SK-N-SH (cell line): Measurements from ENCODE around the gene CHST13. TPM values are rescaled to one million over a fixed set of nuclear protein-coding genes. Genes with fewer than 3 reads are reported as not detected.

Experiments used
- CTCF ChIA-PET: fragments of 300-600, 350-600 bp; formaldehyde crosslinking; extraction: SDS; loops from one replicate; lab custom pipeline; 2021; lab: Yijun Ruan, JAX
- POLR2A ChIA-PET: fragments of 350-600 bp; sonication (Branson Sonifier 250); formaldehyde crosslinking; extraction: SDS; loops from one replicate; lab custom pipeline; 2020; ENCODE audit warnings: antibody characterized with exemption, inconsistent platforms; lab: Yijun Ruan, JAX
- DNase-seq: peaks from one replicate; pipeline ENCODE4 v3.0.0; 2012
- H2AFZ ChIP-seq: fragments of 200-600 bp; sonication (generic); 2 replicates; pipeline ENCODE4 v1.8.1; 2016; ENCODE audit warnings: antibody characterized with exemption, mild to moderate bottlenecking, low read depth
- H3F3A ChIP-seq: fragments of 200-600 bp; sonication (generic); replicated peaks from 2 replicates; pipeline ENCODE3; 2016; ENCODE audit warnings: antibody characterized with exemption, mild to moderate bottlenecking; ENCODE audit not compliant: insufficient read depth
- H3K27ac ChIP-seq, 2 experiments: fragments of 200-500 bp in 1 of 2; fragments of 200-600 bp in 1 of 2; sonication (Bioruptor generic) in 1 of 2; sonication (generic), shearing (Covaris generic) in 1 of 2; 2 replicates each; pipeline versions ENCODE4 v1.5.1 to v1.6.1; 2014 to 2016; ENCODE audit warnings: low read depth in 2 of 2, inconsistent platforms in 1 of 2, low read length in 1 of 2, mild to moderate bottlenecking in 1 of 2, mixed read lengths in 1 of 2
- H3K27me3 ChIP-seq: fragments of 200-600 bp; sonication (generic), shearing (Covaris generic); 2 replicates; pipeline ENCODE4 v1.6.1; 2016; ENCODE audit warnings: mixed run types; ENCODE audit not compliant: insufficient read depth
- H3K36me3 ChIP-seq, 2 experiments: fragments of 200-500 bp in 1 of 2; fragments of 200-600 bp in 1 of 2; sonication (Bioruptor generic) in 1 of 2; sonication (generic) in 1 of 2; replicated peaks in 1 of 2; 2 replicates each; pipeline versions ENCODE3 to v1.5.1; 2014 to 2016; ENCODE audit warnings: low read length in 1 of 2, mild to moderate bottlenecking in 1 of 2; ENCODE audit not compliant: insufficient read depth in 2 of 2, control insufficient read depth in 1 of 2
- H3K4me1 ChIP-seq, 2 experiments: fragments of 200-500 bp in 1 of 2; fragments of 200-600 bp in 1 of 2; sonication (Bioruptor generic) in 1 of 2; sonication (generic), shearing (Covaris generic) in 1 of 2; 2 replicates each; pipeline versions ENCODE4 v1.5.1 to v1.6.1; 2014 to 2016; ENCODE audit warnings: low read depth in 1 of 2, low read length in 1 of 2, mixed run types in 1 of 2; ENCODE audit not compliant: insufficient read depth in 2 of 2, control insufficient read depth in 1 of 2
- H3K4me2 ChIP-seq: fragments of 200-600 bp; sonication (generic), shearing (Covaris generic); 2 replicates; pipeline ENCODE4 v1.6.1; 2017; ENCODE audit warnings: mixed run types
- H3K4me3 ChIP-seq, 2 experiments: fragments of 200-500 bp in 1 of 2; fragments of 200-600 bp in 1 of 2; sonication (Bioruptor generic) in 1 of 2; sonication (generic), shearing (Covaris generic) in 1 of 2; 2 replicates each; pipeline versions ENCODE4 v1.5.1 to v1.8.1; 2014 to 2016; ENCODE audit warnings: low read depth in 2 of 2, inconsistent platforms in 1 of 2, low read length in 1 of 2, mild to moderate bottlenecking in 1 of 2, mixed read lengths in 1 of 2, moderate library complexity in 1 of 2
- H3K79me2 ChIP-seq: fragments of 200-600 bp; sonication (generic); 2 replicates; pipeline ENCODE4 v1.8.1; 2017; ENCODE audit warnings: mild to moderate bottlenecking; ENCODE audit not compliant: insufficient read depth
- H3K9ac ChIP-seq: fragments of 200-600 bp; sonication (generic); 2 replicates; pipeline ENCODE4 v1.6.1; 2017; ENCODE audit warnings: mixed run types
- H3K9me2 ChIP-seq: fragments of 200-600 bp; sonication (generic); 2 replicates; pipeline ENCODE4 v1.6.1; 2017; ENCODE audit warnings: mixed run types
- H3K9me3 ChIP-seq: fragments of 200-600 bp; sonication (generic); 2 replicates; pipeline ENCODE4 v1.6.1; 2017; ENCODE audit warnings: mixed run types, mild to moderate bottlenecking, moderate library complexity
- H4K20me1 ChIP-seq: fragments of 200-600 bp; sonication (generic); 2 replicates; pipeline ENCODE4 v1.6.1; 2017; ENCODE audit warnings: mild to moderate bottlenecking, mixed run types; ENCODE audit not compliant: insufficient read depth
- CHD2 ChIP-seq: fragments of 150-350 bp; IDR thresholded peaks from 2 replicates; pipeline ENCODE4 v1.6.1; 2018; ENCODE audit warnings: low read length; ENCODE audit not compliant: partially characterized antibody
- EZH2phosphoT487 ChIP-seq: fragments of 200-600 bp; sonication (generic); IDR thresholded peaks from 2 replicates; pipeline ENCODE4 v1.6.1; 2017; ENCODE audit warnings: low read depth, mixed run types, mild to moderate bottlenecking, antibody characterized with exemption, moderate library complexity, borderline replicate concordance
- IRF3 ChIP-seq: fragments of 150-350 bp; IDR thresholded peaks from 2 replicates; pipeline ENCODE4 v1.6.1; 2016; ENCODE audit warnings: mild to moderate bottlenecking, low read depth, low read length
- JUND ChIP-seq: IDR thresholded peaks from 2 replicates; pipeline ENCODE4 v1.4.0; 2012
- MEF2A ChIP-seq: IDR thresholded peaks from 2 replicates; pipeline ENCODE4 v1.4.0; 2012; ENCODE audit warnings: low read depth, borderline replicate concordance
- NFIC ChIP-seq: IDR thresholded peaks from 2 replicates; pipeline ENCODE4 v1.4.0; 2012; ENCODE audit warnings: borderline replicate concordance
- NRF1 ChIP-seq: IDR thresholded peaks from 2 replicates; pipeline ENCODE4 v1.6.1; 2012; ENCODE audit warnings: low read depth, mild to moderate bottlenecking, low read length
- PBX3 ChIP-seq: IDR thresholded peaks from 2 replicates; pipeline ENCODE4; 2012
- POLR2AphosphoS5 ChIP-seq: IDR thresholded peaks from 2 replicates; pipeline ENCODE4 v1.6.1; 2012; ENCODE audit warnings: low read depth, low read length
- RCOR1 ChIP-seq: fragments of 150-350 bp; IDR thresholded peaks from 2 replicates; pipeline ENCODE4 v1.6.1; 2017; ENCODE audit warnings: antibody characterized with exemption, low read length
- RFX5 ChIP-seq: IDR thresholded peaks from 2 replicates; pipeline ENCODE4 v1.6.1; 2012; ENCODE audit warnings: mild to moderate bottlenecking, improper control_type of control experiment, low read length
- SMC3 ChIP-seq: IDR thresholded peaks from 2 replicates; pipeline ENCODE4 v1.6.1; 2012; ENCODE audit warnings: low read depth, low read length, improper control_type of control experiment
- TAF1 ChIP-seq: IDR thresholded peaks from 2 replicates; pipeline ENCODE4 v1.6.1; 2012; ENCODE audit warnings: low read depth, mild to moderate bottlenecking, low read length, moderate library complexity, borderline replicate concordance
- TCF12 ChIP-seq: IDR thresholded peaks from 2 replicates; pipeline ENCODE4 v1.4.0; 2012
- USF1 ChIP-seq: IDR thresholded peaks from 2 replicates; pipeline ENCODE4 v1.4.0; 2012; ENCODE audit warnings: low read depth, borderline replicate concordance
- USF2 ChIP-seq: fragments of 150-350 bp; IDR thresholded peaks from 2 replicates; pipeline ENCODE4 v1.6.1; 2017; ENCODE audit warnings: antibody characterized with exemption, low read length, low read depth, borderline replicate concordance
- YY1 ChIP-seq: IDR thresholded peaks from 2 replicates; pipeline ENCODE4 v1.4.0; 2012; ENCODE audit warnings: low read depth, mild to moderate bottlenecking
- ZBTB33 ChIP-seq: IDR thresholded peaks from 2 replicates; pipeline ENCODE4 v1.4.0; 2012; ENCODE audit warnings: low read depth, borderline replicate concordance
- WGBS: methylation state at CpG from one replicate; pipeline ENCODE4 v1.1.6; 2017; ENCODE audit warnings: low lambda C conversion rate; 5-methylcytosine and 5-hydroxymethylcytosine counted together
- polyA plus RNA-seq, 3 experiments: library from polyadenylated mRNA; depleted of rRNA; stranded (reverse); fragments of >200 nt; gene quantifications; 2 replicates each; pipeline ENCODE4 v1.2.3, GENCODE V29; 2012

The CHST13 gene
- polyA plus RNA-seq, 1 of the 3 experiments (the other 2 are of a cell fraction) = 0.41 TPM

- ChIA-PET POLR2A (no interaction called here), CTCF (no interaction called here)
- Histone ChIP-seq H3K36me3 (no peaks in the 10 kb centered on the region), H3K4me1 (peaks cover 0 to 25% of the 10 kb centered on the region in 2 experiments; a peak in 1 of 4 replicates), H3F3A (no peaks in the 10 kb centered on the region), H3K4me3 (no peak overlapping the region), H3K79me2 (no peaks in the 10 kb centered on the region), H3K27me3 (peaks cover 7% of the 10 kb centered on the region), H3K4me2 (no peak overlapping the region), H2AFZ (no peak overlapping the region), H3K9ac (no peak overlapping the region), H4K20me1 (no peaks in the 10 kb centered on the region), H3K27ac (no peak overlapping the region), H3K9me3 (no peaks in the 10 kb centered on the region), H3K9me2 (no peaks in the 10 kb centered on the region)
- DNase-seq = no peak
- 87% methylated on average over 6 of the region's 9 CpGs for WGBS
- TF ChIP-seq NFIC (no peak), YY1 (no peak), MEF2A (no peak), JUND (no peak), RFX5 (no peak), USF1 (no peak), USF2 (no peak), IRF3 (no peak), CHD2 (no peak), RCOR1 (no peak), ZBTB33 (no peak), POLR2AphosphoS5 (no peak), TAF1 (no peak), TCF12 (no peak), SMC3 (no peak), PBX3 (no peak), EZH2phosphoT487 (no peak), NRF1 (no peak)
Measured at GRCh38 chr3:126485956-126486355, 38.0 kb upstream of the CHST13 start.
